A549 (cell line): Measurements from ENCODE around the gene FOXO1. TPM values are rescaled to one million over a fixed set of nuclear protein-coding genes. Genes with fewer than 3 reads are reported as not detected.

ENCODE experiments used
- ATAC-seq, 2 experiments: fragments of 200-7000 bp in 1 of 2; fragments of >200 bp in 1 of 2; cut with Nextera tagmentation in 1 of 2; cut with Tn5 transposase in 1 of 2; 3 replicates each; pipeline versions ENCODE4 v1.8.0 to v1.9.1; 2018 to 2020; ENCODE audit warnings: mild to moderate bottlenecking in 1 of 2, moderate library complexity in 1 of 2
- CTCF ChIA-PET: fragments of 300-600 bp; sonication (Branson Sonifier 250); formaldehyde crosslinking; extraction: SDS; loops from one replicate; lab custom pipeline; 2021; ENCODE audit warnings: antibody characterized with exemption, inconsistent platforms; lab: Yijun Ruan, JAX
- POLR2A ChIA-PET: fragments of 350-600 bp; formaldehyde crosslinking; extraction: SDS; loops from one replicate; lab custom pipeline; 2021; ENCODE audit warnings: antibody characterized with exemption, inconsistent platforms; lab: Yijun Ruan, JAX
- DNase-seq, 2 experiments: peaks; one replicate each; pipeline versions ENCODE4 v3.0.0 to v3.0.0-alpha.2; 2011 to 2016; ENCODE audit warnings: low read depth in 1 of 2, low spot score in 1 of 2
- FAIRE-seq: peaks from 2 replicates; lab custom pipeline; 2011; peaks lifted over from hg19 to GRCh38; lab: Jason Lieb, UNC
- H3K27ac ChIP-seq, 2 experiments: fragments of >200 bp; sonication (Bioruptor Twin); formaldehyde crosslinking; 3 replicates each; pipeline ENCODE4 v1.5.1; 2016 to 2017
- H3K4me1 ChIP-seq: fragments of >200 bp; sonication (Bioruptor Twin); formaldehyde crosslinking; 3 replicates; pipeline ENCODE4 v1.6.1; 2016
- H3K4me2 ChIP-seq: fragments of >200 bp; sonication (Bioruptor Twin); formaldehyde crosslinking; 3 replicates; pipeline ENCODE4 v1.6.1; 2016
- H3K4me3 ChIP-seq: fragments of >200 bp; sonication (Bioruptor Twin); formaldehyde crosslinking; 3 replicates; pipeline ENCODE4 v1.5.1; 2016
- H3K9me3 ChIP-seq: fragments of >200 bp; sonication (Bioruptor Twin); formaldehyde crosslinking; 3 replicates; pipeline ENCODE4 v1.6.1; 2016
- BCL3 ChIP-seq: fragments of >200 bp; sonication (Bioruptor Twin); formaldehyde crosslinking; IDR thresholded peaks from 3 replicates; pipeline ENCODE4 v1.6.1; 2016
- CHD4 ChIP-seq: fragments of 200-600 bp; sonication (generic); IDR thresholded peaks from 2 replicates; pipeline ENCODE4 v1.6.1; 2016; ENCODE audit warnings: antibody characterized with exemption, mild to moderate bottlenecking, borderline replicate concordance
- CTCF ChIP-seq: fragments of >200 bp; sonication (Bioruptor Twin); formaldehyde crosslinking; IDR thresholded peaks from 3 replicates; pipeline ENCODE4 v1.5.1; 2016
- EHF ChIP-seq: fragments of 250-450 bp; sonication (Bioruptor Pico); IDR thresholded peaks from 2 replicates; pipeline ENCODE4 v1.5.0; 2020; ENCODE audit warnings: mild to moderate bottlenecking
- EHMT2 ChIP-seq: fragments of 200-600 bp; sonication (generic); IDR thresholded peaks from 2 replicates; pipeline ENCODE4 v1.6.1; 2016; ENCODE audit warnings: antibody characterized with exemption, low read depth, mild to moderate bottlenecking, moderate library complexity
- ELK1 ChIP-seq: fragments of 150-350 bp; IDR thresholded peaks from 2 replicates; pipeline ENCODE4 v1.6.1; 2014; ENCODE audit warnings: low read depth, mild to moderate bottlenecking, low read length
- ESRRA ChIP-seq: fragments of 150-350 bp; IDR thresholded peaks from 2 replicates; pipeline ENCODE4 v1.6.1; 2014; ENCODE audit warnings: mild to moderate bottlenecking, low read length, borderline replicate concordance
- FOSL2 ChIP-seq, 2 experiments: fragments of 450-650 bp in 1 of 2; fragments of >200 bp in 1 of 2; sonication (Bioruptor Twin) in 1 of 2; formaldehyde crosslinking; IDR thresholded peaks; 2 replicates each; pipeline versions ENCODE4 v1.5.0 to v1.6.1; 2016 to 2020; ENCODE audit warnings: mild to moderate bottlenecking in 1 of 2, moderate library complexity in 1 of 2
- FOXS1 ChIP-seq: fragments of 250-450 bp; sonication (Bioruptor Pico); IDR thresholded peaks from 2 replicates; pipeline ENCODE4 v1.5.0; 2020; ENCODE audit warnings: mild to moderate bottlenecking, moderate library complexity
- JUNB ChIP-seq: fragments of >200 bp; sonication (Bioruptor Twin); formaldehyde crosslinking; IDR thresholded peaks from 2 replicates; pipeline ENCODE4 v1.6.1; 2016
- MAFK ChIP-seq: fragments of 450-650 bp; IDR thresholded peaks from 2 replicates; pipeline ENCODE4 v1.6.1; 2014; ENCODE audit not compliant: partially characterized antibody
- NPAS2 ChIP-seq: fragments of 250-450 bp; sonication (Bioruptor Pico); IDR thresholded peaks from 2 replicates; pipeline ENCODE4 v1.8.0; 2022; ENCODE audit warnings: mild to moderate bottlenecking, moderate library complexity, borderline replicate concordance
- PHF8 ChIP-seq: fragments of 200-600 bp; sonication (generic); IDR thresholded peaks from 2 replicates; pipeline ENCODE4 v1.6.1; 2016; ENCODE audit warnings: low read depth, mild to moderate bottlenecking, antibody characterized with exemption, moderate library complexity, borderline replicate concordance
- POLR2A ChIP-seq: IDR thresholded peaks from 2 replicates; pipeline ENCODE4 v1.6.1; 2012; ENCODE audit warnings: mild to moderate bottlenecking, low read length
- RAD21 ChIP-seq, 2 experiments: fragments of >200 bp in 1 of 2; sonication (Bioruptor Twin) in 1 of 2; formaldehyde crosslinking in 1 of 2; IDR thresholded peaks in 1 of 2; conservative IDR thresholded peaks in 1 of 2; 2 replicates in 1 of 2; 3 replicates in 1 of 2; pipeline ENCODE4 v1.6.1; 2012 to 2018; ENCODE audit warnings: inconsistent platforms in 1 of 2
- RCOR1 ChIP-seq: fragments of 150-350 bp; IDR thresholded peaks from 2 replicates; pipeline ENCODE4 v1.6.1; 2014; ENCODE audit warnings: antibody characterized with exemption, low read length, low read depth
- REST ChIP-seq: fragments of 200-600 bp; sonication (generic); IDR thresholded peaks from 2 replicates; pipeline ENCODE4 v1.6.1; 2016; ENCODE audit warnings: antibody characterized with exemption, mild to moderate bottlenecking, moderate library complexity
- RFX5 ChIP-seq: fragments of 450-650 bp; IDR thresholded peaks from 2 replicates; pipeline ENCODE4 v1.7.1; 2014; ENCODE audit warnings: antibody characterized with exemption, mild to moderate bottlenecking, moderate library complexity
- RNF2 ChIP-seq: fragments of 200-600 bp; sonication (generic); IDR thresholded peaks from 2 replicates; pipeline ENCODE4 v1.6.1; 2016; ENCODE audit warnings: low read depth, mild to moderate bottlenecking, antibody characterized with exemption, moderate library complexity, borderline replicate concordance
- TFCP2L1 ChIP-seq: fragments of 250-450 bp; sonication (Bioruptor Pico); IDR thresholded peaks from 2 replicates; pipeline ENCODE4 v1.5.0; 2021; ENCODE audit warnings: mild to moderate bottlenecking
- ZFP36 ChIP-seq: fragments of 450-650 bp; IDR thresholded peaks from 2 replicates; pipeline ENCODE4 v1.6.1; 2014; ENCODE audit warnings: borderline replicate concordance; ENCODE audit not compliant: partially characterized antibody
- ZNF302 ChIP-seq: fragments of 250-450 bp; sonication (Bioruptor Pico); IDR thresholded peaks from 2 replicates; pipeline ENCODE4 v1.9.0; 2021; ENCODE audit warnings: inconsistent platforms, mild to moderate bottlenecking, moderate library complexity
- ZSCAN20 ChIP-seq: fragments of 250-450 bp; sonication (Bioruptor Pico); IDR thresholded peaks from 2 replicates; pipeline ENCODE4 v1.8.0; 2022; ENCODE audit warnings: mild to moderate bottlenecking, moderate library complexity
- WGBS: methylation state at CpG from one replicate; pipeline ENCODE4 v1.1.6; 2017; ENCODE audit errors: missing lambda C conversion rate; 5-methylcytosine and 5-hydroxymethylcytosine counted together
- polyA plus RNA-seq, 4 experiments: library from polyadenylated mRNA; depleted of rRNA in 3 of 4; stranded (reverse); fragments of >200 nt; fragmentation: RNase III in 1 of 4; extraction: RNeasy Plus Mini Kit Qiagen cat#74134 plus additional on column Dnase treatment in 1 of 4; gene quantifications; 2 replicates in 3 of 4; 3 replicates in 1 of 4; pipeline ENCODE4 v1.2.3, GENCODE V29; 2011 to 2017
- TF ChIP-seq, protein P1 (sequence below): IDR thresholded peaks from 2 replicates; pipeline ENCODE4 v1.6.1; 2012
- TF ChIP-seq, protein P2 (sequence below): fragments of >200 bp; sonication (Bioruptor Twin); formaldehyde crosslinking; IDR thresholded peaks from 2 replicates; pipeline ENCODE4 v1.6.1; 2016
- TF ChIP-seq, protein P3 (sequence below): IDR thresholded peaks from 2 replicates; pipeline ENCODE4 v1.6.1; 2012; ENCODE audit warnings: low read depth, borderline replicate concordance

The FOXO1 gene
- polyA plus RNA-seq, 2 of the 4 experiments (the other 2 are of a cell fraction): 2.2 to 3.6 TPM

DNA sequence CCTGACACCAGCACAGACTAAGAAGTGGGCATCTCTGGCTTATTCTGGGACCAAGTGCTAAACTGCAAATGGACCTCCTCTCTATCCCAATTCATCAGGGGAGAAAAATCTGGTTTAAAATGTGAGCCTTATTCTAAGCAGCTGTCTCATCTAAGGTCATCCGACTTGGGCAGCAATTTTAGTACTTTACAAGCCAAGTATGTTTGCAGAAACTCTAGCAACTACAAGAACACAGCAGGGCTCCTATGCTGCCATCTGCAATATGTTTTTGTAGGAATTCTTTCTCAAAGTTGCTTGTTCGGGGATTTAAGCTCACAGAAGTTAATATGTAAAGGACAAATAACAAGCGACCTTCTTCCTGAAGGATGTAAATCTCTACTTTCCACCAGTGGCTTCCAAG, 113.1 kb downstream of the FOXO1 start:
- POLR2A ChIA-PET: no interaction called here
- FAIRE-seq (no peak), ATAC-seq (no peak), DNase-seq (no peak)
- TF ChIP-seq TFCP2L1: no peak
- no peak for TF ChIP-seq RFX5
- TF ChIP-seq RCOR1: no peak
- no peak for TF ChIP-seq PHF8
- TF ChIP-seq CTCF: no peak
- no peak for TF ChIP-seq EHMT2
- no peak for TF ChIP-seq JUNB
- TF ChIP-seq ELK1: no peak
- TF ChIP-seq FOSL2 (IDR thresholded peaks at IDR 0.05): no peak
- TF ChIP-seq FOSL2 (CRISPR knock-in tag; IDR thresholded peaks at IDR 0.05): no peak
- TF ChIP-seq CHD4: no peak
- TF ChIP-seq POLR2A: no peak
- TF ChIP-seq ZFP36: no peak
- no peak for TF ChIP-seq ZSCAN20
- no peak for TF ChIP-seq REST
- 71% methylated on average over 3 of the region's 3 CpGs for WGBS
- Histone ChIP-seq H3K4me1 (no peaks in the 10 kb centered on the region), H3K4me3 (no peak overlapping the region), H3K27ac (no peak overlapping the region), H3K4me2 (no peak overlapping the region), H3K9me3 (no peaks in the 10 kb centered on the region)
- CTCF ChIA-PET: no interaction called here

DNA sequence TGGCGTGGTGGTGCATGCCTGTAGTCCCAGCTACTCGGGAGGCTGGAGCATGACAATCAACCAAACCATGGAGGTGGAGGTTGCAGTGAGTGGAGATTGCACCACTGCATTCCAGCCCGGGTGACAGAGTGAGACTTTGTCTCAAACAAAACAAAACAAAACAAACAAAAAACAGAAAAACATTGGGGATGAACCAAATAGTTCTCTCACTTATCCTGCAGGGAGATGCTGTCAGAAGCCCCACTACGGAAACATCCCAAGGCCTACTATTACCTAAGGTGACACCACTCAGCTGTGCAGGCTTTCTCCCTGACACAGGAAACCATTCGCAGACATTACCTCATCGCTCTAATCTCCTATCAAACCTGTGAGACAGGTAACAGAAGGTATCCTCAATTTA, 113.5 kb downstream of the FOXO1 start:
- Histone ChIP-seq H3K4me2 (no peak overlapping the region), H3K4me1 (no peaks in the 10 kb centered on the region), H3K4me3 (no peak overlapping the region), H3K27ac (no peak overlapping the region)
- no peak for ATAC-seq
- WGBS: 72% methylated on average over 6 of the region's 6 CpGs
- DNase-seq: no peak
- TF ChIP-seq ZNF302 (no peak), BCL3 (no peak), FOXS1 (no peak), TFCP2L1 (no peak), MAFK (no peak), RNF2 (no peak), NPAS2 (no peak), EHF (CRISPR knock-in tag) (no peak), RAD21 (conservative IDR thresholded peaks at IDR 0.05 in 1 of 2, IDR thresholded peaks at IDR 0.05 in 1 of 2) (no peak), PHF8 (no peak), CHD4 (no peak), ESRRA (no peak)
- TF ChIP-seq, protein P1, sequence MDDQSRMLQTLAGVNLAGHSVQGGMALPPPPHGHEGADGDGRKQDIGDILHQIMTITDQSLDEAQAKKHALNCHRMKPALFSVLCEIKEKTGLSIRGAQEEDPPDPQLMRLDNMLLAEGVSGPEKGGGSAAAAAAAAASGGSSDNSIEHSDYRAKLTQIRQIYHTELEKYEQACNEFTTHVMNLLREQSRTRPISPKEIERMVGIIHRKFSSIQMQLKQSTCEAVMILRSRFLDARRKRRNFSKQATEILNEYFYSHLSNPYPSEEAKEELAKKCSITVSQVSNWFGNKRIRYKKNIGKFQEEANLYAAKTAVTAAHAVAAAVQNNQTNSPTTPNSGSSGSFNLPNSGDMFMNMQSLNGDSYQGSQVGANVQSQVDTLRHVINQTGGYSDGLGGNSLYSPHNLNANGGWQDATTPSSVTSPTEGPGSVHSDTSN: no peak
- TF ChIP-seq, protein P2, sequence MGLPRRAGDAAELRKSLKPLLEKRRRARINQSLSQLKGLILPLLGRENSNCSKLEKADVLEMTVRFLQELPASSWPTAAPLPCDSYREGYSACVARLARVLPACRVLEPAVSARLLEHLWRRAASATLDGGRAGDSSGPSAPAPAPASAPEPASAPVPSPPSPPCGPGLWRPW: no peak
- TF ChIP-seq, protein P3, sequence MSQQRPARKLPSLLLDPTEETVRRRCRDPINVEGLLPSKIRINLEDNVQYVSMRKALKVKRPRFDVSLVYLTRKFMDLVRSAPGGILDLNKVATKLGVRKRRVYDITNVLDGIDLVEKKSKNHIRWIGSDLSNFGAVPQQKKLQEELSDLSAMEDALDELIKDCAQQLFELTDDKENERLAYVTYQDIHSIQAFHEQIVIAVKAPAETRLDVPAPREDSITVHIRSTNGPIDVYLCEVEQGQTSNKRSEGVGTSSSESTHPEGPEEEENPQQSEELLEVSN: no peak
- TF ChIP-seq, all 56 proteins: peak for 0
- FAIRE-seq: no peak
- no peaks in the 10 kb centered on the region for H3K9me3 ChIP-seq
- POLR2A ChIA-PET: no interaction called here
- CTCF ChIA-PET: no interaction called here
